HG02885 (cell line): Measurements from ENCODE around the gene MCCD1.
"Not testable (repeated sequence)": the region's sequence is repeated elsewhere in the genome, so short reads cannot be mapped to it uniquely, and the experiment has no call there.

ENCODE experiments used
- ATAC-seq: cut with Tn5 transposase; IDR thresholded peaks from one replicate; pipeline ENCODE4 v1.9.1; 2021; ENCODE audit warnings: mild to moderate bottlenecking; ENCODE audit not compliant: unreplicated experiment, poor library complexity

The MCCD1 gene

DNA sequence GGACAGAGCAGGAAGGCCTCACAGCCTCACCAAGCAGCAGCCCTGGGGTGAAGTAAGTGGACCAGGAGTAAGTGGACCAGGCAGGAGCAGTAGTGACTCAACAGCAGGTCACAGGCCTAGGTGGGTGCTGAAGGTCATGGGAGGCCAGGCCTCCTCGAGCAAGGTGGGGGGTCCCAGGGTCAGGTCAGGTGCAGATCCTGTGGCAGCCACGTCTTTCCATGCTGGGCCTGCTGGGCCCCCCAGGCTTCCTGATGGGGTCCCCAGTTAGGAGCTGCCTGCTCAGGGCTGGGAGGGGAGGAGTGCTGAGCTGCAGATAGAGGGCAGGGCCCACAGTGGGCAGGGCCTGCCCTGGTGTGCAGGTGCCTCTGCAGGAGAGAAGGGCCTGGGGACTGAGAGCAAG is 19.7 kb upstream of the MCCD1 start:
- ATAC-seq = not testable (repeated sequence)

DNA sequence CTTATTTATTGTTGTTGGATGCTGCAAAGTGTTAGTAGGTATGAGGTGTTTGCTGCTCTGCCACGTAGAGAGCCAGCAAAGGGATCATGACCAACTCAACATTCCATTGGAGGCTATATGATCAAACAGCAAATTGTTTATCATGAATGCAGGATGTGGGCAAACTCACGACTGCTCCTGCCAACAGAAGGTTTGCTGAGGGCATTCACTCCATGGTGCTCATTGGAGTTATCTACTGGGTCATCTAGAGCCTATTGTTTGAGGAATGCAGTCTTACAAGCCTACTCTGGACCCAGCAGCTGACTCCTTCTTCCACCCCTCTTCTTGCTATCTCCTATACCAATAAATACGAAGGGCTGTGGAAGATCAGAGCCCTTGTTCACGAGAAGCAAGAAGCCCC is 18.8 kb upstream of the MCCD1 start:
- ATAC-seq = no peak

DNA sequence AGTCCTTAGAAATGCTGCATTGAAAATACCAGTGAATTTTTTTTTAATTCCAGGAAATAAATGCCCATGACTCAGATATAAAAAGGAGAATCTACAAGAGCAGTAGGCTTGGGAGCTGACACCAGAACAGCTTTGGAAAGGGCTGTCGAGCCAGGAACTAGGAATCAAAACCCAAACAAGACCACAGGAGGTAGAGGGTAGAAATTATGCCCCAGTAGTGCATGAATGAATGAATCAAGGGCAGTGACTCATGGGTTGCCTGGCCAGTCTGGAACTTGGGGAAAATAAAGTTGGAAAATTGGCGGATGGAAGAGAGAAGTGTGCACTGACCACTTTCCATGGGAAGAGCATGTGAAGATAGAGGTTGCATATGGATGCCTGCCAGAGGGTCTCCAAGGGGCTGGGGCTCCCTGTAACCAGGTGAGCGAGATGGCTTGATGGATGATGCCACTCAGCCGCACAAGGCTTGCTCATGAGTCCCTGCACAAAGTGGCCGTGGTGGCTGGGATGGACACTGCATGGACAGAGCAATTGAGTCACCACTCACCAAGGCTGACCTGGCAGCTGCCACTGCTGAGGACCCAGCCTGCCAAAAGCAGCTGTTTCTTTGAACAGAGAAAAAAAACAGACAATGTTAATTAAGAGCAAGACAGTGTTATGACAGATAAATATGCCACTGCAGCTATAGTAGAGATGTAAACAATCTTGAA is 15.2 kb upstream of the MCCD1 start:
- no peak for ATAC-seq

DNA sequence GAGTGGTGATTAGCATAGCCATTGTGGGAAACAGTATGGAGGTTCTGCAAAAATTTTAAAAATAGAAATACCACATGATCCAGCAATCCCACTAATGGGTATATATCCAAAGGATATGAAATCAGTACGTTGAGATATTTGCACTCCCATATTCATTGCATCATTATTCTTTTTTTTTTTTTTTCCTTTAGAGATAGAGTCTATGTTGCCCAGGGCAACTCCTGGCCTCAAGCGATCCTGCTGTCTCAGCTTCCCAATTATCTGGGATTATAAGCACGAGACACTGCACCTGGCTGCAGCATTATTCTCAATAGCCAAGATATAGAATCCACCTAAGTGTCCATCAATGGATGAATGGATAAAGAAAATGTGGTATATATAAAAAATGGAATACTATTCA is 6.9 kb upstream of the MCCD1 start:
- ATAC-seq = no peak

DNA sequence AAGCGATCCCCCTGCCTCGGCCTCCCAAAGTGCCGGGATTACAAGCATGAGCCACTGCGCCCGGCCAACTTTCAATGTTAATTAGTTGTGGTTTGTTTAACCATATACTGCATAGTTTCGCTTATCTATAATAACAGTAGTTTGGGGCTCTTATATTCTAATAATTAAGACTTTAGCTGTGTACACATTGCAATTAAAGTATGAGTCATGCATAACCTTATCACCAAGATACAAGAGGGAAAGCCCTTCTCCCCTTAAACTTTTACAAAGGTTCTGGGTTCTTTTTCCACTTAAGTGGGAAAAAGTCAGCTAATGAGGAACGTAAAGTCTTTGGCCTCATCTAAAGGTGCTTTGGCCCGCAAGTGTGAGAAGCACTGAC is 3.2 kb upstream of the MCCD1 start:
- no peak for ATAC-seq

DNA sequence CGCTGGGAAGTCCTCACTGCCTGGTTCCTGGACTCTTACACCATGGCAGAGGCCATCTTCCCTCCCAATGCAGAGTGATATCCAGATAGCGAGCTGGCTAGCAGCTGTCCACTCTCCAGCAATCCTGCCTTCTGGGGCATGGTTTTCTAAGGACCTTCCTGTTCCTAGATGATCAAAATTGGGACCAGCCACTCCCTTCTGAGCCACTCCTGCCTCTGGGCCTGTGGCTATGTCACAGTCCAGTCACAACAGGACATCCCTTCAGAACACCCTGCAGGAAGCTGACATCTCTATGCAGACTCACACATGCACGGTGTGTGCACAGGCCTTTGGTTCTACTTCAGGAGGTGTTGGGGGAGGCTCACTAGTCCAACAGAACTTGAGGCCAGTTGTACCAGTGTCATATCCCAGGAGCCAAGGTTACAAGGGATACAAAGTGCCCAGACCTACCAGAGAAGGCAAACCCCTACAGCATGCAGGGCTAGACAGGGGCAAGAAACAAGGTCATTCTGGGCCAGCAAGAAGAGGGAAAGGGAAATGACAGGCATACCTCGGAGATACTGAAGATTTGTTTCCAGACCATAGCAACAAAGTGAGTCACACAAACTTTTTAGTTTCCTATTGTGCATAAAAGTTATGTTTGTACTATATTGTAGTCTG is 2.7 kb upstream of the MCCD1 start:
- ATAC-seq = no peak

DNA sequence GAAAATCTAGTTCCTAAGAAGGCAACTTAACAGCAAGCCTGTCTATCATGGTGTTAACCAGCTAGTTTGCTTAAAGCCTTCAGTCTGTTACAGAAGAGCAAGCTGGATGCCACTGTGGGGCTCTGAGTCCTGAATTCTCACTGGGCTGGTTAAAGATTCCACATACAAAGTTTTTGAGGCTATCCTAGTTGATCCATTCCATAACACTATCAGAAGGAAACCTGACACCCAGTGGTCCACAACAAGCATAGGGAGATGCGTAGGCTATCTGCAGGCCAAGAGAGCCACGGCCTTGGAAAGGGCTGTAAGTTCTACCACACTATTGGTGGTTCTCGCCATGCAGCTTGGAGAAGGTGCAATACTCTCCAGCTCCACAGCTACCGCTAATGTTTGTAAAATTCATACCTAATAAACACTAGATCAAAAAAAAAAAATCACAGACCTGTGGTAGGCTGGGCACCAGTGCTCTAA is 420 bp upstream of the MCCD1 start:
- no peak for ATAC-seq

DNA sequence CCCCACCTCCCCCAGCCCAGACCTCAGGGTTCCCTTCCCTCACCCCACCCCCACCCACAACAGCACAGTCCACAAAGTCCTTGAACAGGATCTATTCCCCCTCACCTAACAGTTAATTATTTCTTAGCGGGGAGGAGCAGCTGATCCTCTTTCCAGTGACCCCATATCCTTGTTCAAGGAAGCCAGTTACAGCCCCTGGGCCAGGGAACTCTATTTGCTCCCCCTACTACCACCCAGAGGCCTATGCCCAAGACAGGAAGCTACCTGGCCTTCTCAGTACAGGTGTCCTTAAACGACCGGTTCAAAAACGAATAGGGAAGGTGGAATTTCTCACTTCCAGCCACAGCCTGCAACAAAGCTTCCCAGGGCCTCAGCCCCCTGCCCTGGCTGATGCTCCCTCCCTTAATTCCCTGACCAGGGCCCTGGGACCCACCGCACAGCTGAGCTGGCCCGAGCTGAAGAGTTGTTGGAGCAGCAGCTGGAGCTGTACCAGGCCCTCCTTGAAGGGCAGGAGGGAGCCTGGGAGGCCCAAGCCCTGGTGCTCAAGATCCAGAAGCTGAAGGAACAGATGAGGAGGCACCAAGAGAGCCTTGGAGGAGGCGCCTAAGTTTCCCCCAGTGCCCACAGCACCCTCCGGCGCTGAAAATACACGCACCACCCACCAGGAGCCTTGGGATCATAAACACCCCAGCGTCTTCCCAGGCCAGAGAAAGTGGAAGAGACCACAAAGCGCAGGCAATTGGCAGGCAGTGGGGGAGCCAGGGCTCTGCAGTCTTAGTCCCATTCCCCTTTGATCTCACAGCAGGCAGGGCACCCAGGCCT is 778 bp downstream of the MCCD1 start:
- ATAC-seq = no peak

DNA sequence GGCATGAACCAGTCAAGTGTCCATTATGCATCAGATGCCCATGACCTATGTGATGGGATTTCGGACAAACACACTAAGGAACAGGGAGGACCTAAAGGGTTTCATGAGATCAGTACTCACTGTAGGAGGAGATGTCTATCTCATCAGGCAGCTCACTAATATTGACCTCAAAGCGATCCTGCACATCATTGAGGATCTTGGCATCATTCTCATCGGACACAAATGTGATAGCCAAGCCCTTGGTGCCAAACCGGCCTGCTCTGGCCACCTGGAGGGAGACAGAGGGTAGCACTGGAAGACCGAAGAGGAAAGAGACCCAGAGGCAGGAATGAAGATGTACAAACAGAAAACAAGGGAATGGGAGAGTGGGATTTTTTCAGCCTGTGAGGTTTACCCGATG is 1.9 kb downstream of the MCCD1 start:
- no peak for ATAC-seq

DNA sequence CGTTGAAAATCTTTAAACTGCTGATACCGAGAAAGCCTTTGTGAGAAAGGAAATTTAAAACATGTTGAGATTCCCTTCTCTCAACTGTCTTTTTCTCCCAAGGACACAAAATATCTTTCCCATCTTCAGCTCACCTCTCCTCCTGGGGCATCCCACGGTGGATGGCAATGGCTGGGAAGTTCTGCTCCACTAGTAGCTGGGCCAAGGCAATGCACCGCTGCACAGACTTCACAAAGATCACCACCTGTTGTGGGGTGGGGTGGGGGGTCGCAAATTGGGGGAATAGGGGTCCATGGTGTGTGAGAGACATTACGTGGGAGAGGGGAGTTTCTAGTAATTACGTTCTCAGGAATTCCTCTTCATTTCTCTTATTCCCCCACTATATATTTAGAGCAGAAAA is 2.4 kb downstream of the MCCD1 start:
- no peak for ATAC-seq

DNA sequence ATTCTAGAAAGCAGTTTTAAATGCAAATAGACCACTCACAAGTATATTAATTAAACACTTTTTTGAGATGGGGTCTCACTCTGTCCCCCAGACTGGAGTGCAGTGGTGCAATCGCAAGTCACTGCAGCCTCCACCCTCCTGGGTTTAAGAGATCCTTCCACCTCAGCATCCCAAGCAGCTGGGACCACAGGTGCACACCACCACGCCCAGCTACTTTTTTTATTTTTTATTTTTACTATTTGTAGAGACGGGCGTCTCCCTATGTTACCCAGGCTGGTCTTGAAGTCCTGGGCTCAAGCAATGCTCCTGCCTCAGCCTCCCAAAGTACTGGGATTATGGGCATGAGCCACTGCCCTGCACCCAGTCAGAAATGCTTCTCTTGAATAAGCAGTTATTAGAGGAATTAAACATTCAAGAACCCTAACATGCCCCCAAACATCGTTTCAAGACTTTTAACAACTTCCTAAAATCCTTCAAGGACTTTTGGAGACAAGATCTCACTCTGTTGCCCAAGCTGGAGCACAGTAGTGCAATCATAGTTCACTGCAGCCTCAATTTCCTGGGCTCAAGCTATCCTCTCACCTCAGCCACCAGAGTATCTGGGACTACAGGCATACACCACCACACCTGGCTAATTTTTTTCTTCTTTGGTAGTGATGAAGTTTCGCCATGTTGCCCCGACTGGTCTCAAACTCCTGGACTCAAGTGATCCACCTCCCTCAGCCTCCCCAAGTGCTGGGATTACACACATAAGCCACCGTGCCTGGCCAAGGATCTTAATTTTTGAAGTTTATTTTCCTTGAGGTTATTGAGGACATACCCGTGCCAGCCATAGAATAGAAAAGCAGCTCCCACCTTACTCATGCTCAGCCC is 3.2 kb downstream of the MCCD1 start:
- no peak for ATAC-seq

DNA sequence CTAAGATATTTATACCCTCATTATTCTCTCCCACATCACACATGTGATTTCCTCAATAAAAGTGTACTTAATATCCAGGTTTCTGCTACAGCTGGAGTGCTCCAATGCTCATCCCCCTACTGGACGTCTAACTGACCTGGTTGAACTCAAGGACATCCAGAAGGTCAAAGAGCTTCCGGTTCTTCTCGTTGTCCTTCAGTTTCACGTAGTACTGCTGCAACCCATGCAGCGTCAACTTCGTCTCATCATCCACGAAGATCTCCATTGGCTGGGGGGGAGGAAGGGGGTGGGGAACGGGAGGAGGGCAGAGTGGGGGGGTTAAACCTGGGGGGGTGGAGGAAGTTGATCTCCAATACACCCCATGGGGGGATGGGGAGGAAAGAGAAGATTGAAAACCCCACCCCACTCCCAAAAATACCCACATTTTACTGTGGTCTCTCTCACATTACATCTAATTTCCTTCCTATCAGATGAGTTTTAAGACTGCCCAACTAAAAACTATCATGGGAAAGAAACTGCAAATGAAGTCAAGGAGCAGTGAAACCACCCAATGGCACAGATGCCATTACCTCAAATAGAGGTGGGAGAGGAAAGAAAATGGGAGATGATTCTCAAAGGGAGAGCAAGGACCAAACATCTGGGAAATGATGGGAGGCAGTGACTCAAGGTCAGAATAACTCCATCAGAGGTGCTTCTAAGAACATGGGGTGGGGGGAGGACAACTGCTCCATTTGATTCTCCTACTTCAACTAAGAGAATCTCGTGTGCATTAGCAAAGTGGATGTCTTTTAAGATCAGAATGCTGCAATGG is 4.1 kb downstream of the MCCD1 start:
- ATAC-seq = no peak

DNA sequence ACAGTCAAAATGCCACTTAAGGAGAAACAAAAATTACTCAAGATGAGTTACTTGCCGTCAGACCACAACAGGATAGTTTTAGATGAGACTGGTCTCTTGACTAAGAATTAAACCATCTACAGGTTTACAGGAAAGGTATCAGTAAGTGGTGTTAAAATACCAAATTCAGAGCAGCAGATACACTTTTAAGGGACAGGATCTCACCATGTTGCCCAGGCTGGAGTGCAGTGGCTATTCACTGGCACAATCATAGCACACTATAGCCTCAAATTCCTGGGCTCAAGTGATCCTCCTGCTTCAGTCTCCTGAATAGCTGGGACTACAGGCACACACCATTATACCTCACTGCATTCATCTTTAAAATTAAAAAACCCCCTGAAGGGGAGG is 4.7 kb downstream of the MCCD1 start:
- no peak for ATAC-seq

DNA sequence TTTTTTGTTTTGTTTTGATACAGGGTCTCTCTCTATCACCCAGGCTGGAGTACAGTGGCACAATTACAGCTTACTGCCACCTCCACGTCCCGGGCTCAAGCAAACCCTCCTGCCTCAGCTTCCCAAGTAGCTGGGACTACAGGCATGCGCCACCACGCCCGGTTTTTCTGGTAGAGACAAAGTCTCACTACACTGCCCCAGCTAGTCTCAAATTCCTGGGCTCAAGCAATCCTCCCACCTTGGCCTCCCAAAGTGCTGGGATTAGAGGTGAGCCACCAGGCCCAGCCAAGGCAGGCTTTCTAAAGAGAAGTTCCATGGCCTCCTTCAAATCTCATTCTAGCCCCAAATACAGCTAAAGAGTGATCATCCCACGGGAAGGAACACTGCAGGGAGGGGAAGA is 5.2 kb downstream of the MCCD1 start:
- no peak for ATAC-seq

DNA sequence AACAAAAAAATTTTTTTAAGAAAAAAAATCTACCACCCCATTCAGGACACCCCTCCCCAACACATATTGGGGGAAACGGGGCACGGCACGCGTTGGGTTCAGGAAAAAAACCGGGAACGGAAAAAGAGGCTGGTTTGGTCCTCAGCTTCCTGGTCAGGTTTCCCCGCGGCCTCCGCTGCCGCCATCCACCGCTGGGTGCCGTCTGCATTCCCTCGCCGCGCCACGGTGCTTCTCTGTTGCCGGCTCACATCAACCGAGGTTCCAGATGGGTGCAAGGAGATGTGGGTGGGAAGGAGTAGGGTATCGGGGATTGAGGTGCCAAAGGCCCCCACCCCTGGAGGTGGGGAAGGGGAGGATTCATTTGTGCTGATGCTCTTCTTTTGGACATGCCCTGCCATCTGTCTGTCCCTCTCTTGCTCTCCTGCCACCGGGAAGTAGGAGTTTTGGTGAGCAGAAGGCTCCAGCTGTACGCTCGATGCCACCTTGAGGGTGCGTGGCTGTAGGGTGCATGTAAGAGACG is 5.8 kb downstream of the MCCD1 start:
- no peak for ATAC-seq

DNA sequence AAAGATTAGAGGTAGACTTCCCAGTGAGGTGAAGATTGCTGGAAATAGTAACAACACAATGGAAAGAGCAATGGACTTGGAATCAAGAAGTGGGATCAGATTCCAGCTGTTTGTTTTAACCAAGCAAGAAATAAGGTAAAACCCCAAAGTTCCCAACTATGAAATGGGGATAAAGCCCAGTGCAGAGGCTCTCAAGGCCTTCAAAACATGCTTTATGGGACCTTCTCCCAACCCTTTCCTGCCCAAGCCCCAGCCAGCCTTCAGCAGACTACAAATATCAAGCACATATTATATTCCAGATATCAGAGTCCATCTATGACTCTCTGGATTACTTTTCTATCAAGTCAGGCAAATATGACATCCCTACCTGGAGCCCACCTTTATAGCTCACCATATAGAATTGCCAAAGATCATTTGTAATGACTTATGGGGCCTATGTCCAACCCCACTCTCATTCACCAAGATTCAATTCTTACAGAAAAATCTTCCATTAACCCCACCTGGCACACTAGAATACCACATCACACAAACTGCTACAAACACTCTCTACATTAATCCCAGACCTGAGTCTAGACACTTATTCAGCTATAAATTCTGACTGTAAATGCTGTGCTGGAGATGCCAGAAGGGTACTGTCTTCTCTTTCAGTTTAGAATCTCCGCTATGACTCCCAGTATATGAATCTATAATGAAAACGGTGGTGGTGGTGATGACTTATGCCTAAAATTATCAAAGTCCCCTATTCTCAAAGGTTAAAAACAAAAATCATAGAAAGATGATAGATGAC is 7.0 kb downstream of the MCCD1 start:
- no peak for ATAC-seq

DNA sequence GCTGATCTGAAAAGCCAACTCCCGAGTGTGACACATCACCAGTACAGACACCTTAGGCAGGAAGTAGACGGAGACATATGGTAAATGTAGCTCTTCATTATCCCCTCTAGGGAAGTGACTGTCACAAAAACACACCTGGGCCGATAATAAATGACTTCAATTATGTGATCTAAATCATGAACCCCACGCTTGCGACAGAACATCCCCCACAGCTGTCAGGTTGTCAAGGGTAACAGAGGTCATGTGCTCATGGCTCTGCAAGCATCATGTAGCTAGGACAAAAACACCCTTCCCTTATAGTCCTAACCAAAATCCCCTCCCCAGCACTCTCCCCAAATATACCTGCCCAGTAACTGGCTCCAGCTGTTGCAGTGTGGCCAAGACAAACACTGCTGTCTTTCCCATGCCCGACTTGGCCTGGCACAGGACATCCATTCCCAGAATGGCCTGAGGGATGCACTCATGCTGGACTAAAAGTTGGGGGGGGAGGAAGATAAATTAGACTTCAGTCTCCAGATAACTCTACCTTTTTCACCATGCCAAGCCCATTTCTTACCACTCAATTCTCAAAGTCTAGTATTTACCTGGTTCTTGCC is 10.1 kb downstream of the MCCD1 start:
- ATAC-seq = no peak

DNA sequence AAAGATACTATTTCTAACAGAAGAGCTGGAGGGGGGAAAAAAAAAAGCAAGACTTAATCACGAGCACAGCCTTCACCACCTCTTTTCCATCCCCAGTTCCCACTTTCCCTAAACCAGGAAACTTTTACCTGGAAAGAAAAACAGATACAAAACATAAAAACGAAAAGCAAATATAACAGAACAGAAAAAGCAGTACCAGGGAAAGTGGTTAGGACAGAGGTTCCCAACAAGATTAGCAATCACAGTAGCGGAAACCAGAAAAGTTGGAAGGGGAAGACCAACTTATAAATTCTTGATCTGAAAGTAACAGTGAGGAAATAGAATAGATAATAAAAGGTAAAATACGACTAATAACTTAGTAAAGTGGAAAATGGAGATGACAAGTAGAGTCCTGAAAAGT is 11.9 kb downstream of the MCCD1 start:
- no peak for ATAC-seq
